Chondrocyte (in vitro differentiated cells): ENCODE results near the gene CNTN6. TPM values are rescaled to one million over a fixed set of nuclear protein-coding genes. Genes with fewer than 3 reads are reported as not detected.

Experiments
- DNase-seq: peaks from one replicate; pipeline ENCODE4 v3.0.0; 2021; ENCODE audit warnings: mixed read lengths, low spot score
- H3K27ac Mint-ChIP-seq: one replicate; pipeline ENCODE4 v1.8.0; 2021; ENCODE audit warnings: mild to moderate bottlenecking, moderate library complexity, mixed read lengths; ENCODE audit not compliant: unreplicated experiment
- H3K27me3 Mint-ChIP-seq: 2 replicates; pipeline ENCODE4 v1.8.0; 2021; ENCODE audit warnings: low read depth, mixed read lengths
- H3K36me3 Mint-ChIP-seq: 2 replicates; pipeline ENCODE4 v1.8.0; 2021; ENCODE audit warnings: low read depth, mixed read lengths
- H3K4me1 Mint-ChIP-seq: 2 replicates; pipeline ENCODE4 v1.8.0; 2021; ENCODE audit warnings: low read depth, mild to moderate bottlenecking, mixed read lengths
- H3K4me3 Mint-ChIP-seq: one replicate; pipeline ENCODE4 v1.8.0; 2021; ENCODE audit warnings: mild to moderate bottlenecking, moderate library complexity, mixed read lengths; ENCODE audit not compliant: unreplicated experiment
- H3K9me3 Mint-ChIP-seq: 2 replicates; pipeline ENCODE4 v1.8.0; 2021; ENCODE audit warnings: low read depth, mixed read lengths
- CTCF ChIP-seq: fragments of 200-600 bp; sonication (generic); IDR thresholded peaks from 2 replicates; pipeline ENCODE4 v1.5.0; 2021; ENCODE audit warnings: antibody characterized with exemption, mild to moderate bottlenecking, moderate library complexity
- total RNA-seq: library from RNA; stranded (reverse); gene quantifications from 3 replicates; pipeline ENCODE4 v1.2.1, GENCODE V29; 2021

CNTN6 gene
- total RNA-seq, 1 donor from 2014 or later, result 2.2 TPM

GRCh38 chr3:1439395-1439794 lies 346.6 kb downstream of the CNTN6 start:
- no peak for DNase-seq
- no peak overlapping the region for H3K4me3 Mint-ChIP-seq
- H3K9me3 Mint-ChIP-seq, result peaks cover 6% of the 10 kb centered on the region
- H3K27ac Mint-ChIP-seq, result no peak overlapping the region
- H3K4me1 Mint-ChIP-seq, result no peaks in the 10 kb centered on the region
- H3K27me3 Mint-ChIP-seq, result no peaks in the 10 kb centered on the region
- peak; percentile 46 for TF ChIP-seq CTCF
- H3K36me3 Mint-ChIP-seq, result no peaks in the 10 kb centered on the region

- Mint-ChIP-seq H3K36me3 (no peaks in the 10 kb centered on the region), H3K9me3 (peaks cover 3% of the 10 kb centered on the region), H3K4me3 (no peak overlapping the region)
Measured at GRCh38 chr3:1442271-1442670, 349.4 kb downstream of the CNTN6 start.

GRCh38 chr3:1444195-1444594 lies 351.4 kb downstream of the CNTN6 start:
- Mint-ChIP-seq H3K9me3 (peaks cover 3% of the 10 kb centered on the region), H3K27ac (no peak overlapping the region), H3K27me3 (no peaks in the 10 kb centered on the region), H3K4me1 (no peaks in the 10 kb centered on the region), H3K36me3 (no peaks in the 10 kb centered on the region), H3K4me3 (no peak overlapping the region)
- TF ChIP-seq CTCF, result no peak
- no peak for DNase-seq

More at GRCh38 chr3:1442271-1442670, 349.4 kb downstream of the CNTN6 start:
- no peak overlapping the region for H3K27ac Mint-ChIP-seq
- TF ChIP-seq CTCF, result no peak
- H3K4me1 Mint-ChIP-seq, result no peaks in the 10 kb centered on the region
- DNase-seq, result no peak
- no peaks in the 10 kb centered on the region for H3K27me3 Mint-ChIP-seq

- no peak overlapping the region for H3K27ac Mint-ChIP-seq
- DNase-seq, result no peak
- H3K9me3 Mint-ChIP-seq, result no peaks in the 10 kb centered on the region
- TF ChIP-seq CTCF, result no peak
- H3K27me3 Mint-ChIP-seq, result no peaks in the 10 kb centered on the region
- H3K36me3 Mint-ChIP-seq, result no peaks in the 10 kb centered on the region
- H3K4me1 Mint-ChIP-seq, result no peaks in the 10 kb centered on the region
- H3K4me3 Mint-ChIP-seq, result no peak overlapping the region
Measured at GRCh38 chr3:1446531-1446930, 353.7 kb downstream of the CNTN6 start.

- Mint-ChIP-seq H3K27me3 (no peaks in the 10 kb centered on the region), H3K27ac (no peak overlapping the region), H3K4me1 (no peaks in the 10 kb centered on the region), H3K4me3 (no peak overlapping the region), H3K9me3 (no peaks in the 10 kb centered on the region), H3K36me3 (no peaks in the 10 kb centered on the region)
- DNase-seq, result no peak
- TF ChIP-seq CTCF, result no peak
Measured at GRCh38 chr3:1447452-1447851, 354.6 kb downstream of the CNTN6 start.
